SHP77 (cell line): ENCODE measurements around the gene LRRC8E.
A peak's percentile ranks its signal among the peaks of the same experiment; 100 is the strongest.
"Not testable (repeated sequence)": the region's sequence is repeated elsewhere in the genome, so short reads cannot be mapped to it uniquely, and the experiment has no call there.

Experiments
- DNase-seq, 2 experiments: peaks; one replicate each; lab custom pipeline; 2025; lab: John Stamatoyannopoulos, UW

LRRC8E gene

GRCh38 chr19:7887408-7888144 is 734 bp upstream of the LRRC8E start:
- DNase-seq = no peak

GRCh38 chr19:7888826-7889217 is 512 bp downstream of the LRRC8E start:
- no peak for DNase-seq

- DNase-seq = not testable (repeated sequence)
Observed at GRCh38 chr19:7893362-7894101, 5.2 kb downstream of the LRRC8E start.

- DNase-seq = peak in 1 of 2 experiments; percentile 47
Observed at GRCh38 chr19:7894612-7895309, 6.5 kb downstream of the LRRC8E start.

- no peak for DNase-seq
Observed at GRCh38 chr19:7895565-7895964, 7.3 kb downstream of the LRRC8E start.

- DNase-seq = no peak
Observed at GRCh38 chr19:7897292-7897691, 9.0 kb downstream of the LRRC8E start.

GRCh38 chr19:7898967-7899366 is 10.7 kb downstream of the LRRC8E start:
- no peak for DNase-seq

- DNase-seq = no peak
Observed at GRCh38 chr19:7899751-7900378, 11.6 kb downstream of the LRRC8E start.

GRCh38 chr19:7900401-7900870 is 12.1 kb downstream of the LRRC8E start:
- DNase-seq = no peak

GRCh38 chr19:7900931-7901330 is 12.6 kb downstream of the LRRC8E start:
- DNase-seq = no peak

GRCh38 chr19:7901337-7901736 is 13.0 kb downstream of the LRRC8E start:
- no peak for DNase-seq

GRCh38 chr19:7902796-7903243 is 14.5 kb downstream of the LRRC8E start:
- DNase-seq = no peak

- DNase-seq = peak; percentile 98
Observed at GRCh38 chr19:7903244-7904073, 15.1 kb downstream of the LRRC8E start, which contains the start of gene MAP2K7. Gene MAP2K7 (plus strand): TSS chr19:7903877. CDS start chr19:7903945, 68 bp downstream.

GRCh38 chr19:7904074-7905020 is 16.0 kb downstream of the LRRC8E start:
- DNase-seq = peak in 1 of 2 experiments; percentile 48

GRCh38 chr19:7905268-7905667 is 17.0 kb downstream of the LRRC8E start:
- no peak for DNase-seq

GRCh38 chr19:7905859-7906258 is 17.5 kb downstream of the LRRC8E start:
- no peak for DNase-seq

GRCh38 chr19:7907122-7907521 is 18.8 kb downstream of the LRRC8E start:
- no peak for DNase-seq

GRCh38 chr19:7907544-7907943 is 19.2 kb downstream of the LRRC8E start:
- no peak for DNase-seq

- DNase-seq = no peak
Observed at GRCh38 chr19:7908078-7908699, 19.9 kb downstream of the LRRC8E start.
